Measurements from ENCODE around the gene CDC73. TPM values are rescaled to one million over a fixed set of nuclear protein-coding genes. Genes with fewer than 3 reads are reported as not detected.
"Not testable (repeated sequence)": the region's sequence is repeated elsewhere in the genome, so short reads cannot be mapped to it uniquely, and the experiment has no call there.

CDC73 gene
- polyA plus RNA-seq, 2 donors = 6.2 to 14.5 TPM

DNA sequence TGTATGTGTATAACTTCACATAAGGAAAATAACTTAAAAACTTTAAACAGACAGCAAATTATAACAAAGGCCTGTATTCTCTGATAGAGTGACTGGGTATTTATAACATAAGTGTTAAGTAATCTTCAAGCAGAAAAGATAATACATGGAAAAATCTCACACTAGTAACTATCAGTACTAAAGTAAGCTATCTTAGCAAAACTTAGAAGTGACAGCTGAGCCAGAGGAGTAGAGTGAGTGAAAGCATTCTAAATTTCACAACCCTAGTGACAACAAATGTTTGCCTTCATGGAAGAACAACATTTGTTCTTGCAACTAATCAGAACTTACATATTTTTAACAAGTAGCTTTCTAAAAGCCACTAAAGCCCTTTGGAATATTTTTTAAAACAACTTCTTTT is 139.1 kb downstream of the CDC73 start:
- Histone ChIP-seq H3K9me3 (ENCODE audit: control insufficient read depth in 2 of 2, insufficient read depth in 1 of 2, low read depth in 1 of 2, low read length in 1 of 2) (no peaks in the 10 kb centered on the region), H3K27ac (ENCODE audit: low read depth in 2 of 2, low read length in 1 of 2) (no peak overlapping the region), H3K4me3 (ENCODE audit: low read depth in 1 of 2, low read length in 2 of 2) (no peak overlapping the region), H3K4me1 (ENCODE audit: control insufficient read depth in 2 of 2, insufficient read depth in 2 of 2, low read length in 1 of 2) (peaks cover 0 to 2% of the 10 kb centered on the region in 2 donors), H3K36me3 (ENCODE audit: control insufficient read depth in 2 of 2, insufficient read depth in 2 of 2, low read length in 1 of 2) (peaks cover 0 to 2% of the 10 kb centered on the region in 2 donors), H3K27me3 (ENCODE audit: control insufficient read depth in 1 of 2, insufficient read depth in 2 of 2, low read length in 2 of 2) (no peaks in the 10 kb centered on the region)

GRCh38 chr1:193262661-193263060 is 140.8 kb downstream of the CDC73 start:
- Histone ChIP-seq H3K36me3 (ENCODE audit: control insufficient read depth in 2 of 2, insufficient read depth in 2 of 2, low read length in 1 of 2) (peaks cover 0 to 2% of the 10 kb centered on the region in 2 donors), H3K27me3 (ENCODE audit: control insufficient read depth in 1 of 2, insufficient read depth in 2 of 2, low read length in 2 of 2) (no peaks in the 10 kb centered on the region), H3K27ac (ENCODE audit: low read depth in 2 of 2, low read length in 1 of 2) (no peak overlapping the region), H3K9me3 (ENCODE audit: control insufficient read depth in 2 of 2, insufficient read depth in 1 of 2, low read depth in 1 of 2, low read length in 1 of 2) (no peaks in the 10 kb centered on the region), H3K4me3 (ENCODE audit: low read depth in 1 of 2, low read length in 2 of 2) (no peak overlapping the region), H3K4me1 (ENCODE audit: control insufficient read depth in 2 of 2, insufficient read depth in 2 of 2, low read length in 1 of 2) (peaks cover 0 to 2% of the 10 kb centered on the region in 2 donors)
- WGBS, 2 donors = 93 to 96% methylated on average over 3 of the region's 3 CpGs

DNA sequence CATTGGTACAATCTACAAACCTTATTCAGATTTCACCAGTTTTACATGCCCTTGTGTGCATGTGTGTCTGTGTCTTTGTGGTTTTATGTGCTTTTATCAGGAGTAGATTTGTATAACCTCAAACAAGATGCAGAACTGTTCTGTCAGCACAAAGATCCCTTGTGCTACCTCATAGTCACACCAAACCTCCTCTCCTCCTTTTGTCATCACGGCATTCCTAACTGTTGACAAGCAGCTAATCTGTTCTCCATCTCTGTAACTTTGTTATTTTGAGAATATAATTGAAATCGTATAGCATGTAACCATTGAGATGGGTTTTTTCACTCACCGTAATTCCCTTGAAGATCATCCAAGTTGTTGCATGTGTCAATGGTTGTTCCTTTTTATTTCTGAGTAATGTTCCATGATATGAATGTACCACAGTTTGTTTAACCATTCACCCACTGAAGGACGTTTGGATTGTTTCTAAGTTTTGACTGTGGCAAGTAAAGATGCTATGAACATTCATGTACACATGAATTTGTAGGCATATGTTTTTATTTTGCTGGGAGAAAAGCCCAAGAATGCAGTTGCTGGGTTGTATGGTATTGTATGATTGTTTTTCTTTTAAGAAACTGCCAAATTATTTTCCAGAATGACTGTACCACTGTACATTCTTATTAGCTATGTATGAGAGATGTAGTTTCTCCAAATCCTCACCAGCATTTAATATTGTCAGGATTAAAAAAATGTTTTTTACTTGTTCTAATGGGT is 142.7 kb downstream of the CDC73 start:
- 84% methylated on average over 4 of the region's 4 CpGs for WGBS, 2 donors
- Histone ChIP-seq H3K9me3 (ENCODE audit: control insufficient read depth in 2 of 2, insufficient read depth in 1 of 2, low read depth in 1 of 2, low read length in 1 of 2) (no peaks in the 10 kb centered on the region), H3K27me3 (ENCODE audit: control insufficient read depth in 1 of 2, insufficient read depth in 2 of 2, low read length in 2 of 2) (no peaks in the 10 kb centered on the region), H3K36me3 (ENCODE audit: control insufficient read depth in 2 of 2, insufficient read depth in 2 of 2, low read length in 1 of 2) (no peaks in the 10 kb centered on the region), H3K4me3 (ENCODE audit: low read depth in 1 of 2, low read length in 2 of 2) (no peak overlapping the region), H3K27ac (ENCODE audit: low read depth in 2 of 2, low read length in 1 of 2) (no peak overlapping the region), H3K4me1 (ENCODE audit: control insufficient read depth in 2 of 2, insufficient read depth in 2 of 2, low read length in 1 of 2) (peaks cover 0 to 2% of the 10 kb centered on the region in 2 donors)

- H3K36me3 ChIP-seq (ENCODE audit: control insufficient read depth in 2 of 2, insufficient read depth in 2 of 2, low read length in 1 of 2) = no peaks in the 10 kb centered on the region
- WGBS, 2 donors = 61 to 78% methylated on average over 1 of the region's 1 CpG
- H3K4me1 ChIP-seq (ENCODE audit: control insufficient read depth in 2 of 2, insufficient read depth in 2 of 2, low read length in 1 of 2) = no peaks in the 10 kb centered on the region
- H3K27ac ChIP-seq (ENCODE audit: low read depth in 2 of 2, low read length in 1 of 2) = no peak overlapping the region
- H3K9me3 ChIP-seq (ENCODE audit: control insufficient read depth in 2 of 2, insufficient read depth in 1 of 2, low read depth in 1 of 2, low read length in 1 of 2) = no peaks in the 10 kb centered on the region
- H3K27me3 ChIP-seq (ENCODE audit: control insufficient read depth in 1 of 2, insufficient read depth in 2 of 2, low read length in 2 of 2) = no peaks in the 10 kb centered on the region
- no peak overlapping the region for H3K4me3 ChIP-seq (ENCODE audit: low read depth in 1 of 2, low read length in 2 of 2)
Observed at GRCh38 chr1:193265716-193266115, 143.9 kb downstream of the CDC73 start.

GRCh38 chr1:193266794-193267193 is 145.0 kb downstream of the CDC73 start:
- H3K9me3 ChIP-seq (ENCODE audit: control insufficient read depth in 2 of 2, insufficient read depth in 1 of 2, low read depth in 1 of 2, low read length in 1 of 2); H3K27ac ChIP-seq (ENCODE audit: low read depth in 2 of 2, low read length in 1 of 2); H3K36me3 ChIP-seq (ENCODE audit: control insufficient read depth in 2 of 2, insufficient read depth in 2 of 2, low read length in 1 of 2); H3K27me3 ChIP-seq (ENCODE audit: control insufficient read depth in 1 of 2, insufficient read depth in 2 of 2, low read length in 2 of 2); H3K4me3 ChIP-seq (ENCODE audit: low read depth in 1 of 2, low read length in 2 of 2); H3K4me1 ChIP-seq (ENCODE audit: control insufficient read depth in 2 of 2, insufficient read depth in 2 of 2, low read length in 1 of 2): not testable (repeated sequence)
- 96 to 97% methylated on average over 7 of the region's 7 CpGs for WGBS, 2 donors

- 89 to 91% methylated on average over 2 of the region's 2 CpGs for WGBS, 2 donors
- H3K36me3 ChIP-seq (ENCODE audit: control insufficient read depth in 2 of 2, insufficient read depth in 2 of 2, low read length in 1 of 2) = no peaks in the 10 kb centered on the region
- no peaks in the 10 kb centered on the region for H3K9me3 ChIP-seq (ENCODE audit: control insufficient read depth in 2 of 2, insufficient read depth in 1 of 2, low read depth in 1 of 2, low read length in 1 of 2)
- H3K27ac ChIP-seq (ENCODE audit: low read depth in 2 of 2, low read length in 1 of 2) = no peak overlapping the region
- H3K4me1 ChIP-seq (ENCODE audit: control insufficient read depth in 2 of 2, insufficient read depth in 2 of 2, low read length in 1 of 2) = no peaks in the 10 kb centered on the region
- no peak overlapping the region for H3K4me3 ChIP-seq (ENCODE audit: low read depth in 1 of 2, low read length in 2 of 2)
- H3K27me3 ChIP-seq (ENCODE audit: control insufficient read depth in 1 of 2, insufficient read depth in 2 of 2, low read length in 2 of 2) = no peaks in the 10 kb centered on the region
Observed at GRCh38 chr1:193270996-193271395, 149.2 kb downstream of the CDC73 start.

DNA sequence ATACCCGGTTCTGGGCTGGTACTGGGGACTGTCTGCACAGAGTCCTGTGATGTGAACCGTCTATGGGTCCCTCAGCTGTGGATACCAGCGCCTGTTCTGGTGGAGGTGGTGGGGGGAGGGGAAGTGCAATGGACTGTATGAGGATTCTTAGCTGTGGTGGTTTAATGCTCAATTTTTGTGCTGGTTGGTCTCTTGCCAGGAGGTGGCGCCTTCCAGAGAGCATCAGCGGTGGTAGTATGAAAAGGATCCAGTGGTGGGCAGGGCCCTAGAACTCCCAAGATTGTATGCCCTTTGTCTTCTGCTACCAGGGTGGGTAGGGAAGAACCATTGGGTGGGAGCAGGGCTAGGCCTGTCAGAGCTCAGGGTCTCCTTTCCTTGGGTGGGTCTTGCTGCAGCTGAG is 153.9 kb downstream of the CDC73 start:
- no peaks in the 10 kb centered on the region for H3K4me1 ChIP-seq (ENCODE audit: control insufficient read depth in 2 of 2, insufficient read depth in 2 of 2, low read length in 1 of 2)
- H3K27me3 ChIP-seq (ENCODE audit: control insufficient read depth in 1 of 2, insufficient read depth in 2 of 2, low read length in 2 of 2) = no peaks in the 10 kb centered on the region
- WGBS, 2 donors = 90 to 91% methylated on average over 5 of the region's 5 CpGs
- no peak overlapping the region for H3K27ac ChIP-seq (ENCODE audit: low read depth in 2 of 2, low read length in 1 of 2)
- H3K4me3 ChIP-seq (ENCODE audit: low read depth in 1 of 2, low read length in 2 of 2) = no peak overlapping the region
- H3K36me3 ChIP-seq (ENCODE audit: control insufficient read depth in 2 of 2, insufficient read depth in 2 of 2, low read length in 1 of 2) = no peaks in the 10 kb centered on the region
- no peaks in the 10 kb centered on the region for H3K9me3 ChIP-seq (ENCODE audit: control insufficient read depth in 2 of 2, insufficient read depth in 1 of 2, low read depth in 1 of 2, low read length in 1 of 2)

DNA sequence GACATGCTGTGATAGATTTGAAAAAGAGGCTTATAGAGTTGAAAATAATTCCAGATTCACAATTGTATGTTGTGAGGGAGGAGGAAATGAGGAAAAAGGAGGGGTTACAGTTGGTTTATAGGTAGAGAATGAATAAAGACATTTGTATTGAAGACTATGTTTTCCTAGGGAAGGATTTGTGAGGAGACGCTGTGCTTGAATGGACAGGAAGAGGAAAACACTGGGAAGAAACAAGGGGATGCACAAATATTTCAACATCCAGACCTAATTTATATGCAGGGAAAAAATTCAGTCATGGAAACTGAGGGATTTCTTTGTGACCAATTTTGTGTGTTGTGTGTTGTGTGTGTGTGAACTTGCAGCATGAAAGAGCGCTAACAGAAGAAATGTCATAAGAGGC is 157.1 kb downstream of the CDC73 start:
- Histone ChIP-seq H3K4me3 (ENCODE audit: low read depth in 1 of 2, low read length in 2 of 2) (no peak overlapping the region), H3K4me1 (ENCODE audit: control insufficient read depth in 2 of 2, insufficient read depth in 2 of 2, low read length in 1 of 2) (no peaks in the 10 kb centered on the region), H3K9me3 (ENCODE audit: control insufficient read depth in 2 of 2, insufficient read depth in 1 of 2, low read depth in 1 of 2, low read length in 1 of 2) (no peaks in the 10 kb centered on the region), H3K27me3 (ENCODE audit: control insufficient read depth in 1 of 2, insufficient read depth in 2 of 2, low read length in 2 of 2) (no peaks in the 10 kb centered on the region), H3K27ac (ENCODE audit: low read depth in 2 of 2, low read length in 1 of 2) (no peak overlapping the region), H3K36me3 (ENCODE audit: control insufficient read depth in 2 of 2, insufficient read depth in 2 of 2, low read length in 1 of 2) (no peaks in the 10 kb centered on the region)
- WGBS, 2 donors = 95 to 96% methylated on average over 2 of the region's 2 CpGs

DNA sequence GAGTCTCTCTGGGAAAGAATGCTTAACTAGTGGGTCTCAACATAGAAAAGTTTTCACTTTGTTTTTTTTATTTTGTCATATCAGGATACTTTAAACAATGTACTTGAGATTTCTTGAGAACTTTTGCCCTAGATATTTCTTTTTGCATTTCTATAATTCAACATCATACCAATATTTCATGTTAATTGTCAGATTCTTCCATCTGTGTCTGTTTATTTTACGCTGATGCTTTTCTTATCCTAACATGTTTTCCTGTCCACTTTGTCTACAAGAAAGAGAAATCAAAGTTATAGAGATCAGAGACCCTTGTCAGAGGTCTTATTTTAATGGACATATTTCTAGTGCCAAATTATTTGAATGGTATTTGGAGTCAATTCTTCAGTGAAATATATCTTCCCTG is 160.1 kb downstream of the CDC73 start:
- no peak overlapping the region for H3K4me3 ChIP-seq (ENCODE audit: low read depth in 1 of 2, low read length in 2 of 2)
- 76 to 89% methylated on average over 1 of the region's 1 CpG for WGBS, 2 donors
- H3K27ac ChIP-seq (ENCODE audit: low read depth in 2 of 2, low read length in 1 of 2) = no peak overlapping the region
- H3K36me3 ChIP-seq (ENCODE audit: control insufficient read depth in 2 of 2, insufficient read depth in 2 of 2, low read length in 1 of 2) = no peaks in the 10 kb centered on the region
- no peaks in the 10 kb centered on the region for H3K4me1 ChIP-seq (ENCODE audit: control insufficient read depth in 2 of 2, insufficient read depth in 2 of 2, low read length in 1 of 2)
- no peaks in the 10 kb centered on the region for H3K9me3 ChIP-seq (ENCODE audit: control insufficient read depth in 2 of 2, insufficient read depth in 1 of 2, low read depth in 1 of 2, low read length in 1 of 2)
- no peaks in the 10 kb centered on the region for H3K27me3 ChIP-seq (ENCODE audit: control insufficient read depth in 1 of 2, insufficient read depth in 2 of 2, low read length in 2 of 2)

DNA sequence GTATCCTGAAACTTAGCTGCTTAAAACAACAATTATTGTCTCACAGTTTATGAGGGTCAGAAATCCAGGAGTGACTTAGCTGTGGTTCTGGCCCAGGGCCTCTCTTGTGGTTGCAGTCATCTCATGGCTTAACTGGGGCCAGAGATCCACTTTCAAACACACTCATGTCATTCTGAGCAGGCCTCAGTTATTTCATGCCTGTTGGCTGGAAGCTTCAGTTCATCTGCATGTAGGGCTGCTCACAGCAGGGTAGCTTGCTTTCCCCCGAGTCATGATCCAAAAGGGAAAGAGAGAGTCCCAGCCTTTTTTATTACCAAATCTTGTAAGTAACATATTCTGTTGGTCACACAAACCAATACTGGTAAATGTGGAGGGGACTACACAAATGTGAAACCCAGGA is 161.2 kb downstream of the CDC73 start:
- no peaks in the 10 kb centered on the region for H3K4me1 ChIP-seq (ENCODE audit: control insufficient read depth in 2 of 2, insufficient read depth in 2 of 2, low read length in 1 of 2)
- H3K27ac ChIP-seq (ENCODE audit: low read depth in 2 of 2, low read length in 1 of 2) = no peak overlapping the region
- no peaks in the 10 kb centered on the region for H3K36me3 ChIP-seq (ENCODE audit: control insufficient read depth in 2 of 2, insufficient read depth in 2 of 2, low read length in 1 of 2)
- no peaks in the 10 kb centered on the region for H3K9me3 ChIP-seq (ENCODE audit: control insufficient read depth in 2 of 2, insufficient read depth in 1 of 2, low read depth in 1 of 2, low read length in 1 of 2)
- no peak overlapping the region for H3K4me3 ChIP-seq (ENCODE audit: low read depth in 1 of 2, low read length in 2 of 2)
- no peaks in the 10 kb centered on the region for H3K27me3 ChIP-seq (ENCODE audit: control insufficient read depth in 1 of 2, insufficient read depth in 2 of 2, low read length in 2 of 2)
- WGBS, 2 donors = 70 to 88% methylated on average over 1 of the region's 1 CpG
